GM23338 (cell line): ENCODE results near the gene KCNH5. TPM values are rescaled to one million over a fixed set of nuclear protein-coding genes. Genes with fewer than 3 reads are reported as not detected.

Experiments
- ATAC-seq: fragments of 200-7000 bp; cut with Tn5 transposase; 3 replicates; pipeline ENCODE4 v1.9.1; 2020
- DNase-seq: peaks from one replicate; pipeline ENCODE4 v3.0.0-alpha.2; 2015; ENCODE audit warnings: low spot score
- H2AFZ ChIP-seq: fragments of 200-600 bp; sonication (generic); 2 replicates; pipeline ENCODE4 v1.8.0; 2016; ENCODE audit warnings: antibody characterized with exemption, mild to moderate bottlenecking, moderate library complexity
- H3F3A ChIP-seq: fragments of 200-600 bp; sonication (generic); replicated peaks from 2 replicates; pipeline ENCODE4 v1.8.0; 2017; ENCODE audit warnings: antibody characterized with exemption, mixed run types, low read depth
- H3K27ac ChIP-seq: fragments of 200-600 bp; sonication (generic); 2 replicates; pipeline ENCODE4 v1.6.1; 2016; ENCODE audit warnings: low read depth
- H3K27me3 ChIP-seq: fragments of 200-600 bp; sonication (generic); 2 replicates; pipeline ENCODE4 v1.8.0; 2016; ENCODE audit warnings: mild to moderate bottlenecking, mixed run types, moderate library complexity; ENCODE audit not compliant: insufficient read depth
- H3K36me3 ChIP-seq: fragments of 200-600 bp; sonication (generic); 2 replicates; pipeline ENCODE4 v1.8.0; 2016; ENCODE audit warnings: mild to moderate bottlenecking; ENCODE audit not compliant: insufficient read depth
- H3K4me1 ChIP-seq: fragments of 200-600 bp; sonication (generic); 2 replicates; pipeline ENCODE4 v1.8.0; 2016; ENCODE audit warnings: mild to moderate bottlenecking, moderate library complexity; ENCODE audit not compliant: insufficient read depth
- H3K4me2 ChIP-seq: fragments of 200-600 bp; sonication (generic); 2 replicates; pipeline ENCODE4 v1.7.1; 2017; ENCODE audit warnings: mixed run types
- H3K4me3 ChIP-seq: fragments of 200-600 bp; sonication (generic); 2 replicates; pipeline ENCODE4 v1.6.1; 2016; ENCODE audit warnings: mixed run types
- H3K79me2 ChIP-seq: fragments of 200-600 bp; sonication (generic); replicated peaks from 2 replicates; pipeline ENCODE4 v1.8.0; 2017; ENCODE audit warnings: mild to moderate bottlenecking; ENCODE audit not compliant: insufficient read depth
- H3K9me2 ChIP-seq: fragments of 200-600 bp; sonication (generic); 2 replicates; pipeline ENCODE4 v1.8.0; 2017; ENCODE audit not compliant: insufficient read depth
- H4K20me1 ChIP-seq: fragments of 200-600 bp; sonication (generic); replicated peaks from 2 replicates; pipeline ENCODE4 v1.8.0; 2017; ENCODE audit warnings: mild to moderate bottlenecking; ENCODE audit not compliant: insufficient read depth
- H3K27ac Mint-ChIP-seq: 2 replicates; pipeline ENCODE4 v1.8.0; 2020; ENCODE audit warnings: inconsistent platforms, mild to moderate bottlenecking, moderate library complexity, mixed read lengths
- H3K27me3 Mint-ChIP-seq: 3 replicates; pipeline ENCODE4 v1.8.0; 2022; ENCODE audit warnings: low read depth, mild to moderate bottlenecking, moderate library complexity, mixed read lengths, inconsistent platforms; ENCODE audit not compliant: insufficient read depth, poor library complexity
- H3K36me3 Mint-ChIP-seq: 3 replicates; pipeline ENCODE4 v1.8.0; 2021; ENCODE audit warnings: low read depth, mild to moderate bottlenecking, inconsistent platforms, moderate library complexity, mixed read lengths
- H3K4me1 Mint-ChIP-seq: 3 replicates; pipeline ENCODE4 v1.8.0; 2020; ENCODE audit warnings: mild to moderate bottlenecking, inconsistent platforms, mixed read lengths
- H3K4me3 Mint-ChIP-seq: 3 replicates; pipeline ENCODE4 v1.8.0; 2021; ENCODE audit warnings: moderate library complexity, mild to moderate bottlenecking, inconsistent platforms, mixed read lengths
- H3K9me3 Mint-ChIP-seq: 3 replicates; pipeline ENCODE4 v1.8.0; 2020; ENCODE audit warnings: moderate library complexity, mild to moderate bottlenecking, inconsistent platforms, mixed read lengths
- CREB1 ChIP-seq: fragments of 250-450 bp; sonication (Bioruptor Pico); IDR thresholded peaks from 2 replicates; pipeline ENCODE4 v1.5.0; 2020; ENCODE audit warnings: low read depth, mild to moderate bottlenecking, moderate library complexity
- EZH2phosphoT487 ChIP-seq: fragments of 200-600 bp; sonication (generic); IDR thresholded peaks from one replicate; pipeline ENCODE4 v1.8.1; 2018; ENCODE audit warnings: antibody characterized with exemption; ENCODE audit not compliant: unreplicated experiment
- JUNB ChIP-seq: IDR thresholded peaks from one replicate; pipeline ENCODE4 v1.6.1; 2016; ENCODE audit warnings: antibody characterized with exemption; ENCODE audit not compliant: unreplicated experiment
- NANOG ChIP-seq: IDR thresholded peaks from 2 replicates; pipeline ENCODE4 v1.6.1; 2016; ENCODE audit warnings: antibody characterized with exemption, borderline replicate concordance
- POLR2AphosphoS5 ChIP-seq: IDR thresholded peaks from 2 replicates; pipeline ENCODE4 v1.6.1; 2016; ENCODE audit warnings: antibody characterized with exemption, low read depth
- STAT1 ChIP-seq: IDR thresholded peaks from one replicate; pipeline ENCODE4 v1.6.1; 2016; ENCODE audit warnings: antibody characterized with exemption; ENCODE audit not compliant: unreplicated experiment
- ZNF114 ChIP-seq: fragments of 250-450 bp; sonication (Bioruptor Pico); IDR thresholded peaks from 2 replicates; pipeline ENCODE4 v1.5.0; 2020; ENCODE audit warnings: mild to moderate bottlenecking, moderate library complexity
- polyA plus RNA-seq: library from polyadenylated mRNA; unstranded; fragments of >200 nt; fragmentation: Nextera tagmentation; extraction: Ambion mirVana; gene quantifications from 2 replicates; pipeline ENCODE4 v1.2.1, GENCODE V29; 2016
- total RNA-seq: library from RNA; depleted of rRNA; stranded (reverse); fragments of >200 nt; shearing (Covaris generic); gene quantifications from 2 replicates; pipeline ENCODE4 v1.2.3, GENCODE V29; 2014
- TF ChIP-seq, protein P1 (sequence below): IDR thresholded peaks from 2 replicates; pipeline ENCODE4 v1.6.1; 2016; ENCODE audit warnings: antibody characterized with exemption
- TF ChIP-seq, protein P2 (sequence below): IDR thresholded peaks from one replicate; pipeline ENCODE4 v1.6.1; 2018; ENCODE audit warnings: antibody characterized with exemption; ENCODE audit not compliant: unreplicated experiment
- TF ChIP-seq, protein P3 (sequence below), 2 experiments: fragments of 200-600 bp in 1 of 2; sonication (generic) in 1 of 2; conservative IDR thresholded peaks; 2 replicates each; pipeline versions ENCODE4 v1.5.1 to v1.6.1; 2016 to 2017; ENCODE audit warnings: antibody characterized with exemption in 2 of 2, low read depth in 2 of 2, mild to moderate bottlenecking in 2 of 2, moderate library complexity in 1 of 2

KCNH5 gene
- total and polyA plus RNA-seq, 2 experiments from 2014 or later: 0.71 to 0.83 TPM

DNA sequence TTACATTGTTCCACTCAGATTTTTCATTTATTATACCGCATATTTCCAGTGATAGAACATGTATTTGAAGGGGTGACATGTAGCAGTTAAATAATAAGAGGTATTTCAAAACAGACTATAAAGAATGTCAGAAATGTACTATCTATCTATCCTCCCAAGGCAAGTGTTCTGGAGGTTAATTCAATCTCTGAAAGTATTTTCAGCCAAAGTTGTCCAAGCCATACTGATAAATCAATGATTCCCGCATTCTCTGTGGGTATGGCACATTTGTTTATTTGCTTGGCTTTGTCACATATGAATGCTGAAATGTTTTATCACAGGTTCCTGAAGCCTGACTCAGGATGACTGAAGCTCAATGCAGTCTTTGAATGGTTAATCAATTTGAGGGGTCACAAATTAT is 35.8 kb downstream of the KCNH5 start (continued):
- TF ChIP-seq, protein P1, sequence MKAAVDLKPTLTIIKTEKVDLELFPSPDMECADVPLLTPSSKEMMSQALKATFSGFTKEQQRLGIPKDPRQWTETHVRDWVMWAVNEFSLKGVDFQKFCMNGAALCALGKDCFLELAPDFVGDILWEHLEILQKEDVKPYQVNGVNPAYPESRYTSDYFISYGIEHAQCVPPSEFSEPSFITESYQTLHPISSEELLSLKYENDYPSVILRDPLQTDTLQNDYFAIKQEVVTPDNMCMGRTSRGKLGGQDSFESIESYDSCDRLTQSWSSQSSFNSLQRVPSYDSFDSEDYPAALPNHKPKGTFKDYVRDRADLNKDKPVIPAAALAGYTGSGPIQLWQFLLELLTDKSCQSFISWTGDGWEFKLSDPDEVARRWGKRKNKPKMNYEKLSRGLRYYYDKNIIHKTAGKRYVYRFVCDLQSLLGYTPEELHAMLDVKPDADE: no peak
- TF ChIP-seq EZH2phosphoT487 (no peak), STAT1 (no peak)

DNA sequence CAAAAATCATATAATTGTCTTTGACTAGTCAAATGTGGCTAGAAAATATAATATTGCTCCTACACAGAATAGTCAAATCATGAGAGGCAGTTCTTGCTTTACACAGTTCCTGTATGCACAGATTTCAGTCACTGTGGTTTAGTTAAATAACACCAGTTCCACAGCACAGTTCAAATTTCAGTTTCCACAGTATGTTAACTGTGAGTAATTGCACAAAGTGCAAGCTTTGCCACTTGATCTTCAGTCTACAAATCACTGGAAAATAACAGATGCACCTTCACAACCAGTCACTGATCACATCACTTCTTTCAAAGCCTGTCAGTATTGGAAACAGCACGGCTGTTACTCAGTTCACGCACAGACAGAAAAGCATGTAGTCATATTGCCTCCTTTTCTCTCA is 38.7 kb downstream of the KCNH5 start:
- Histone ChIP-seq H3K36me3 (no peaks in the 10 kb centered on the region), H2AFZ (no peak overlapping the region), H3K79me2 (no peaks in the 10 kb centered on the region), H3K4me3 (no peak overlapping the region), H3K4me1 (no peaks in the 10 kb centered on the region), H3K4me2 (no peak overlapping the region), H3F3A (no peaks in the 10 kb centered on the region), H3K27me3 (no peaks in the 10 kb centered on the region), H3K27ac (no peak overlapping the region), H4K20me1 (no peaks in the 10 kb centered on the region), H3K9me2 (peaks cover 2% of the 10 kb centered on the region; the same call in 1 of the 2 replicates)
- Mint-ChIP-seq H3K4me3 (no peak overlapping the region), H3K27me3 (no peaks in the 10 kb centered on the region), H3K36me3 (no peaks in the 10 kb centered on the region), H3K9me3 (no peaks in the 10 kb centered on the region), H3K27ac (no peak overlapping the region), H3K4me1 (peaks cover 3% of the 10 kb centered on the region; the same call in 2 of the 3 replicates)
- ATAC-seq (no peak), DNase-seq (no peak)
- TF ChIP-seq, protein P2, sequence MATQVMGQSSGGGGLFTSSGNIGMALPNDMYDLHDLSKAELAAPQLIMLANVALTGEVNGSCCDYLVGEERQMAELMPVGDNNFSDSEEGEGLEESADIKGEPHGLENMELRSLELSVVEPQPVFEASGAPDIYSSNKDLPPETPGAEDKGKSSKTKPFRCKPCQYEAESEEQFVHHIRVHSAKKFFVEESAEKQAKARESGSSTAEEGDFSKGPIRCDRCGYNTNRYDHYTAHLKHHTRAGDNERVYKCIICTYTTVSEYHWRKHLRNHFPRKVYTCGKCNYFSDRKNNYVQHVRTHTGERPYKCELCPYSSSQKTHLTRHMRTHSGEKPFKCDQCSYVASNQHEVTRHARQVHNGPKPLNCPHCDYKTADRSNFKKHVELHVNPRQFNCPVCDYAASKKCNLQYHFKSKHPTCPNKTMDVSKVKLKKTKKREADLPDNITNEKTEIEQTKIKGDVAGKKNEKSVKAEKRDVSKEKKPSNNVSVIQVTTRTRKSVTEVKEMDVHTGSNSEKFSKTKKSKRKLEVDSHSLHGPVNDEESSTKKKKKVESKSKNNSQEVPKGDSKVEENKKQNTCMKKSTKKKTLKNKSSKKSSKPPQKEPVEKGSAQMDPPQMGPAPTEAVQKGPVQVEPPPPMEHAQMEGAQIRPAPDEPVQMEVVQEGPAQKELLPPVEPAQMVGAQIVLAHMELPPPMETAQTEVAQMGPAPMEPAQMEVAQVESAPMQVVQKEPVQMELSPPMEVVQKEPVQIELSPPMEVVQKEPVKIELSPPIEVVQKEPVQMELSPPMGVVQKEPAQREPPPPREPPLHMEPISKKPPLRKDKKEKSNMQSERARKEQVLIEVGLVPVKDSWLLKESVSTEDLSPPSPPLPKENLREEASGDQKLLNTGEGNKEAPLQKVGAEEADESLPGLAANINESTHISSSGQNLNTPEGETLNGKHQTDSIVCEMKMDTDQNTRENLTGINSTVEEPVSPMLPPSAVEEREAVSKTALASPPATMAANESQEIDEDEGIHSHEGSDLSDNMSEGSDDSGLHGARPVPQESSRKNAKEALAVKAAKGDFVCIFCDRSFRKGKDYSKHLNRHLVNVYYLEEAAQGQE: no peak
- TF ChIP-seq STAT1: no peak
- no peak for TF ChIP-seq CREB1 (CRISPR knock-in tag)
- no peak for TF ChIP-seq POLR2AphosphoS5
- no peak for TF ChIP-seq JUNB

DNA sequence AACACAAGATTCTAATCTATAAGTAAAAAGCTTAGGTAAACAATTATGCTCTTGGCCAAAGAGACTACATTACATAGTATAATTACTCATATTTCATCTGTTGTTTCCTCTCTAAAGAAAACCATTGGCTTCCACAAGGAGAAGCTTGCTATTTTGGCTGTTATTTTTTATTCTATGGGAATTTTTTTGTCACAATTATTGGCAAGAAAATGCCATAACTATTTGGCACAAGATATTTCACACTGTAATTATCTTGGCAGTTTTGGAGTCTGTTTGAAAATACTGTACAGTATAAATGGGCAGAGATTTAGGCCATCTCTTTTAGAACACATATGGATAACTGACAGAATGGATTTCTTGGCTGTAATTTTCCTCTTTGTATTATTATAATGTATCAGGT is 51.2 kb downstream of the KCNH5 start:
- Histone ChIP-seq H3K4me3 (no peak overlapping the region), H4K20me1 (no peaks in the 10 kb centered on the region), H3K79me2 (no peaks in the 10 kb centered on the region), H3K4me1 (no peaks in the 10 kb centered on the region), H3K9me2 (0 out of 2 replicates have a peak, but pooled peaks cover 3% of the 10 kb centered on the region), H3K36me3 (no peaks in the 10 kb centered on the region), H2AFZ (no peak overlapping the region), H3F3A (no peaks in the 10 kb centered on the region), H3K4me2 (no peak overlapping the region), H3K27me3 (no peaks in the 10 kb centered on the region), H3K27ac (no peak overlapping the region)
- no peak for ATAC-seq
- no peaks in the 10 kb centered on the region for H3K4me1 Mint-ChIP-seq
- TF ChIP-seq ZNF114 (CRISPR knock-in tag): no peak
- no peak for TF ChIP-seq NANOG
- TF ChIP-seq EZH2phosphoT487: no peak
- TF ChIP-seq, protein P3, sequence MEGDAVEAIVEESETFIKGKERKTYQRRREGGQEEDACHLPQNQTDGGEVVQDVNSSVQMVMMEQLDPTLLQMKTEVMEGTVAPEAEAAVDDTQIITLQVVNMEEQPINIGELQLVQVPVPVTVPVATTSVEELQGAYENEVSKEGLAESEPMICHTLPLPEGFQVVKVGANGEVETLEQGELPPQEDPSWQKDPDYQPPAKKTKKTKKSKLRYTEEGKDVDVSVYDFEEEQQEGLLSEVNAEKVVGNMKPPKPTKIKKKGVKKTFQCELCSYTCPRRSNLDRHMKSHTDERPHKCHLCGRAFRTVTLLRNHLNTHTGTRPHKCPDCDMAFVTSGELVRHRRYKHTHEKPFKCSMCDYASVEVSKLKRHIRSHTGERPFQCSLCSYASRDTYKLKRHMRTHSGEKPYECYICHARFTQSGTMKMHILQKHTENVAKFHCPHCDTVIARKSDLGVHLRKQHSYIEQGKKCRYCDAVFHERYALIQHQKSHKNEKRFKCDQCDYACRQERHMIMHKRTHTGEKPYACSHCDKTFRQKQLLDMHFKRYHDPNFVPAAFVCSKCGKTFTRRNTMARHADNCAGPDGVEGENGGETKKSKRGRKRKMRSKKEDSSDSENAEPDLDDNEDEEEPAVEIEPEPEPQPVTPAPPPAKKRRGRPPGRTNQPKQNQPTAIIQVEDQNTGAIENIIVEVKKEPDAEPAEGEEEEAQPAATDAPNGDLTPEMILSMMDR (conservative IDR thresholded peaks at IDR 0.05; ENCODE audit: low read depth in 2 of 2): no peak
- TF ChIP-seq, protein P1: no peak
- no peak for TF ChIP-seq STAT1
- TF ChIP-seq POLR2AphosphoS5: no peak
- no peaks in the 10 kb centered on the region for H3K27me3 Mint-ChIP-seq
- no peaks in the 10 kb centered on the region for H3K9me3 Mint-ChIP-seq
- H3K27ac Mint-ChIP-seq: no peak overlapping the region
- H3K36me3 Mint-ChIP-seq: peaks cover 3% of the 10 kb centered on the region; the same call in 1 of the 3 replicates
- no peak for DNase-seq
- no peak overlapping the region for H3K4me3 Mint-ChIP-seq
